Trophoblast cell (in vitro differentiated cells and primary cell): ENCODE data around the gene CPED1.

ENCODE experiments used
- DNase-seq, 2 donors: peaks; one replicate each; pipeline ENCODE4 v3.0.0-alpha.2; 2016
- H2AFZ ChIP-seq: 2 replicates; pipeline ENCODE4 v1.6.1; 2013; ENCODE audit warnings: low read length, moderate library complexity, mild to moderate bottlenecking; ENCODE audit not compliant: insufficient read depth, poor library complexity
- H2AK5ac ChIP-seq: 2 replicates; pipeline ENCODE4 v1.6.1; 2013; ENCODE audit warnings: mild to moderate bottlenecking, low read length
- H2BK120ac ChIP-seq: 2 replicates; pipeline ENCODE4 v1.6.1; 2013; ENCODE audit warnings: low read length, mild to moderate bottlenecking, moderate library complexity; ENCODE audit not compliant: insufficient read depth, poor library complexity
- H2BK12ac ChIP-seq: 2 replicates; pipeline ENCODE4 v1.6.1; 2013; ENCODE audit warnings: mild to moderate bottlenecking, low read length, moderate library complexity
- H2BK5ac ChIP-seq: 2 replicates; pipeline ENCODE4 v1.6.1; 2013; ENCODE audit warnings: low read length, low read depth, moderate library complexity, mild to moderate bottlenecking; ENCODE audit not compliant: poor library complexity
- H3K14ac ChIP-seq: 2 replicates; pipeline ENCODE4 v1.6.1; 2013; ENCODE audit warnings: mild to moderate bottlenecking, low read length
- H3K18ac ChIP-seq: 2 replicates; pipeline ENCODE4 v1.6.1; 2013; ENCODE audit warnings: mild to moderate bottlenecking, low read length
- H3K23ac ChIP-seq: 2 replicates; pipeline ENCODE4 v1.6.1; 2013; ENCODE audit warnings: low read length
- H3K27ac ChIP-seq: 2 replicates; pipeline ENCODE4 v1.5.1; 2013; ENCODE audit warnings: low read depth, mild to moderate bottlenecking, inconsistent platforms, low read length, moderate library complexity
- H3K27me3 ChIP-seq: 2 replicates; pipeline ENCODE4 v1.6.1; 2013; ENCODE audit warnings: inconsistent platforms, mild to moderate bottlenecking, low read length, moderate library complexity; ENCODE audit not compliant: insufficient read depth
- H3K36me3 ChIP-seq, 2 experiments: 1 replicate in 1 of 2; 2 replicates in 1 of 2; pipeline ENCODE4 v1.6.1; 2013; ENCODE audit warnings: low read length in 2 of 2, mild to moderate bottlenecking in 2 of 2, moderate library complexity in 1 of 2; ENCODE audit not compliant: insufficient read depth in 2 of 2, control insufficient read depth in 1 of 2
- H3K4ac ChIP-seq: 2 replicates; pipeline ENCODE4 v1.6.1; 2013; ENCODE audit warnings: low read depth, mild to moderate bottlenecking, low read length, moderate library complexity
- H3K4me1 ChIP-seq, 2 experiments: 1 replicate in 1 of 2; 2 replicates in 1 of 2; pipeline ENCODE4 v1.6.1; 2013; ENCODE audit warnings: low read length in 2 of 2, mild to moderate bottlenecking in 2 of 2, moderate library complexity in 1 of 2; ENCODE audit not compliant: insufficient read depth in 2 of 2, control insufficient read depth in 1 of 2
- H3K4me2 ChIP-seq: 2 replicates; pipeline ENCODE4 v1.6.1; 2013; ENCODE audit warnings: inconsistent platforms, mild to moderate bottlenecking, low read length, moderate library complexity
- H3K4me3 ChIP-seq: 2 replicates; pipeline ENCODE4 v1.5.1; 2013; ENCODE audit warnings: mild to moderate bottlenecking, low read depth, low read length, inconsistent platforms
- H3K79me1 ChIP-seq: one replicate; pipeline ENCODE4 v1.6.1; 2013; ENCODE audit warnings: low read length
- H3K79me2 ChIP-seq: 2 replicates; pipeline ENCODE4 v1.6.1; 2013; ENCODE audit warnings: low read length, mild to moderate bottlenecking; ENCODE audit not compliant: control insufficient read depth, insufficient read depth, poor library complexity
- H3K9ac ChIP-seq: 2 replicates; pipeline ENCODE4 v1.6.1; 2013; ENCODE audit warnings: mild to moderate bottlenecking, low read length
- H3K9me3 ChIP-seq: 2 replicates; pipeline ENCODE4 v1.6.1; 2013; ENCODE audit warnings: low read depth, mild to moderate bottlenecking, control low read depth, inconsistent platforms, low read length; ENCODE audit not compliant: insufficient read depth
- H4K12ac ChIP-seq: 2 replicates; pipeline ENCODE4 v1.6.1; 2013; ENCODE audit warnings: low read depth, mild to moderate bottlenecking, low read length, moderate library complexity
- H4K8ac ChIP-seq: 2 replicates; pipeline ENCODE4 v1.6.1; 2013; ENCODE audit warnings: low read depth, mild to moderate bottlenecking, low read length, moderate library complexity
- H4K91ac ChIP-seq: one replicate; pipeline ENCODE4 v1.6.1; 2013; ENCODE audit warnings: low read depth, mild to moderate bottlenecking, low read length, moderate library complexity
- WGBS: extraction: QIAGEN DNeasy Blood & Tissue Kit; methylation state at CpG from one replicate; pipeline ENCODE4 v1.1.7; 2013; ENCODE audit warnings: missing lambda C conversion rate; ENCODE audit not compliant: insufficient read length, insufficient coverage; ENCODE audit errors: extremely low coverage; 5-methylcytosine and 5-hydroxymethylcytosine counted together

The CPED1 gene

GRCh38 chr7:121081327-121081936 is 92.9 kb downstream of the CPED1 start:
- Histone ChIP-seq H3K4me3 (no peak overlapping the region), H4K8ac (no peak overlapping the region), H3K36me3 (no peaks in the 10 kb centered on the region), H3K4me1 (no peaks in the 10 kb centered on the region), H4K91ac (no peak overlapping the region), H3K14ac (no peak overlapping the region), H3K9ac (no peak overlapping the region), H2BK5ac (no peak overlapping the region), H3K4me2 (no peak overlapping the region), H3K18ac (no peak overlapping the region), H2AFZ (no peak overlapping the region), H3K23ac (no peak overlapping the region), H3K79me1 (no peaks in the 10 kb centered on the region), H3K4ac (no peak overlapping the region), H3K9me3 (no peaks in the 10 kb centered on the region), H4K12ac (no peak overlapping the region), H3K27me3 (no peaks in the 10 kb centered on the region), H3K27ac (no peak overlapping the region), H2BK12ac (no peak overlapping the region), H3K79me2 (no peaks in the 10 kb centered on the region), H2AK5ac (no peak overlapping the region), H2BK120ac (no peak overlapping the region)
- peak in 1 of 2 donors; percentile 91 for DNase-seq
- WGBS, result no CpG with 5 or more reads among the region's 3 CpGs

- no peak overlapping the region for H3K23ac ChIP-seq
Measured at GRCh38 chr7:121082400-121083101, 94.0 kb downstream of the CPED1 start.

GRCh38 chr7:121083138-121083789 is 94.8 kb downstream of the CPED1 start:
- no peak overlapping the region for H2BK5ac ChIP-seq
- peak; percentile 62 to 77 for DNase-seq
- no peak overlapping the region for H3K4me2 ChIP-seq
- H2BK12ac ChIP-seq, result no peak overlapping the region
- no CpG with 5 or more reads among the region's 4 CpGs for WGBS
- H2AFZ ChIP-seq, result no peak overlapping the region
- no peak overlapping the region for H4K91ac ChIP-seq
- H3K4me1 ChIP-seq, result no peaks in the 10 kb centered on the region
- no peak overlapping the region for H3K27ac ChIP-seq
- no peak overlapping the region for H3K18ac ChIP-seq
- H2BK120ac ChIP-seq, result no peak overlapping the region
- no peaks in the 10 kb centered on the region for H3K27me3 ChIP-seq
- no peak overlapping the region for H3K4me3 ChIP-seq
- no peak overlapping the region for H4K12ac ChIP-seq
- no peak overlapping the region for H3K14ac ChIP-seq
- no peak overlapping the region for H3K23ac ChIP-seq
- no peak overlapping the region for H3K4ac ChIP-seq
- H3K79me1 ChIP-seq, result no peaks in the 10 kb centered on the region
- H4K8ac ChIP-seq, result no peak overlapping the region
- H3K36me3 ChIP-seq, result no peaks in the 10 kb centered on the region
- H3K79me2 ChIP-seq, result no peaks in the 10 kb centered on the region
- no peak overlapping the region for H3K9ac ChIP-seq
- H2AK5ac ChIP-seq, result no peak overlapping the region
- no peaks in the 10 kb centered on the region for H3K9me3 ChIP-seq

More at GRCh38 chr7:121082400-121083101, 94.0 kb downstream of the CPED1 start:
- Histone ChIP-seq H3K9me3 (no peaks in the 10 kb centered on the region), H4K91ac (no peak overlapping the region), H2BK5ac (no peak overlapping the region), H2AFZ (no peak overlapping the region), H2AK5ac (no peak overlapping the region), H3K18ac (no peak overlapping the region), H2BK12ac (no peak overlapping the region), H4K8ac (no peak overlapping the region), H2BK120ac (no peak overlapping the region), H3K36me3 (no peaks in the 10 kb centered on the region), H3K9ac (no peak overlapping the region), H3K4me3 (no peak overlapping the region), H3K27me3 (no peaks in the 10 kb centered on the region), H3K4ac (no peak overlapping the region), H3K79me1 (no peaks in the 10 kb centered on the region), H4K12ac (no peak overlapping the region), H3K79me2 (no peaks in the 10 kb centered on the region), H3K4me1 (no peaks in the 10 kb centered on the region), H3K4me2 (no peak overlapping the region), H3K27ac (no peak overlapping the region), H3K14ac (no peak overlapping the region)
- DNase-seq, result no peak

- no peaks in the 10 kb centered on the region for H3K79me2 ChIP-seq
- no peak overlapping the region for H3K18ac ChIP-seq
- no peaks in the 10 kb centered on the region for H3K36me3 ChIP-seq
- H4K12ac ChIP-seq, result no peak overlapping the region
- H3K4me1 ChIP-seq, result no peaks in the 10 kb centered on the region
- no peak overlapping the region for H3K4me2 ChIP-seq
- H2AFZ ChIP-seq, result no peak overlapping the region
- H3K4ac ChIP-seq, result no peak overlapping the region
- no peak overlapping the region for H3K4me3 ChIP-seq
- no peak overlapping the region for H4K91ac ChIP-seq
- DNase-seq, result no peak
- no peaks in the 10 kb centered on the region for H3K27me3 ChIP-seq
- no peak overlapping the region for H3K23ac ChIP-seq
- H2BK5ac ChIP-seq, result no peak overlapping the region
- no peak overlapping the region for H3K9ac ChIP-seq
- no peak overlapping the region for H4K8ac ChIP-seq
- WGBS, result no CpG with 5 or more reads among the region's 1 CpG
- no peak overlapping the region for H3K27ac ChIP-seq
- no peaks in the 10 kb centered on the region for H3K79me1 ChIP-seq
- no peak overlapping the region for H2BK12ac ChIP-seq
- no peak overlapping the region for H2AK5ac ChIP-seq
- H3K14ac ChIP-seq, result no peak overlapping the region
- no peak overlapping the region for H2BK120ac ChIP-seq
- no peaks in the 10 kb centered on the region for H3K9me3 ChIP-seq
Measured at GRCh38 chr7:121083790-121084251, 95.3 kb downstream of the CPED1 start.
